Activated T-helper 1 cell treated with anti-CD3 and anti-CD28 coated beads, Interleukin-2, amount 50 U/mL, for 16 hours (primary cell): ENCODE results near the gene RORB.

ENCODE experiments used
- DNase-seq, 2 donors: peaks; one replicate each; pipeline ENCODE4 v3.0.0-alpha.2; 2020; ENCODE audit warnings: low read depth in 1 of 2, low spot score in 1 of 2

The RORB gene

DNA sequence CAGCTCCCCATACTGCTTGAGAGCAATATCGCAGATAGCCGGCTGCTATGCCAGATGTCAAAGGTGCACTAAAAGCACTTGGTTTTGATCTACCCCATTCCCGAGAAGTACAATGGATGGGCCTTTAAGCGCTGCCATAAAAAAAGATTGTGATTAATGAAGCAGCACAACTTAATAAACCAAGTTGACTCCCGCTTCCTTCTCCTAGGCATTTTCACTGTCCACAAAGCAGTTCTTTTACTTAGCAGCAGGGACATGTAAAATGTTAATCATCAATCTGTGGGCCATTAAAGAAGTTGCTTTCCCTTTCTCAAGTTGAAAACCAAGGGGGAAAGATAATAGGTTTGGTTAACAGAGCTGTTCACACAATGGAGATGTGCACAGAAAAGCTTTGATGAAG lies 214.2 kb downstream of the RORB start:
- DNase-seq: no peak

- DNase-seq: no peak
Observed at GRCh38 chr9:74718709-74719108, 221.6 kb downstream of the RORB start.

- DNase-seq: no peak
Observed at GRCh38 chr9:74719306-74719705, 222.2 kb downstream of the RORB start.

DNA sequence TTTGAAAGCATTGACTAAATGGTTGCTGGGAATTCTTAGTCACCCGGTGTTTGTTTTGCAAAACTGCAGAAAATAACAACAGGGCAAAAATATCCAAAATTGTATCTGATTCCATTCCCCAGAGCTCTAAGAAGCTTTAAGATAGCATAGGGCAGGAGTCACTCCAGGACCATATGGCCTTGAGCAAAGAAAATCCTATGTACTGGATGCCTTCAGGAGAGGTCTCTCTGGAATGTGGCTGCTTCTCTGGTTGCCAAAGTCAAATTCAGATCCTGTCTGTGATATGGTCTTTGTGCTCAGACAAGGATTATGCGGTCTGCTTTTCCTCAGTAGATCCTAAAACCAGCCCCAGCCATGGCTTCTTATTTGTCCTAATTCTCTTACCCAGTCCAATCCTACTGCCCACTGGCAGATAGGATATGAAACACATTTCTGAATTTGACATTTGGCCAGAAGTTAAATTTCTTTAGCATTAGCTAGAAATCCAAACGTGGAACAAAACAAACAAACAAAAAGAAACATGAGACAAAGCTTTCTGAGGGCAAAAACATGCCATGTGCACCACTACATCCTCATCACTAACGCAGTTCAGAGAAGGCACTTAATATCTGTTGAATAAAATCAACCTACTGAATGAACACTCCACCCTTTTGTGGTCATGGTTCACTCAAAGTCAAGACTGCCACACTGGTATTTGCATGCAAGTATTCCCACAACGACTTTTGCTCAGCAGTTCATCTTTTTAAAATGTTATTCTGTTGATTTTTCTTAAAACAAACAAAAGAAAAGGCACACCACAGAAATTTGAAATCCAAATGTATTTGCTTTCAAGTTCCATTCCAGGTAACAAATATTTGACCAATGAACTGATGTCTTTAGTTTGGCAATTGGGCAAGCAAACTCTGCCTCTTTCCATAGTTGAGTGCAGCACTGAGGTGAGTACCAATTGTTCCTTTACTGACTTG lies 224.8 kb downstream of the RORB start:
- no peak for DNase-seq

- no peak for DNase-seq
Observed at GRCh38 chr9:74724317-74724716, 227.2 kb downstream of the RORB start.

- DNase-seq: no peak
Observed at GRCh38 chr9:74726581-74726980, 229.4 kb downstream of the RORB start.

DNA sequence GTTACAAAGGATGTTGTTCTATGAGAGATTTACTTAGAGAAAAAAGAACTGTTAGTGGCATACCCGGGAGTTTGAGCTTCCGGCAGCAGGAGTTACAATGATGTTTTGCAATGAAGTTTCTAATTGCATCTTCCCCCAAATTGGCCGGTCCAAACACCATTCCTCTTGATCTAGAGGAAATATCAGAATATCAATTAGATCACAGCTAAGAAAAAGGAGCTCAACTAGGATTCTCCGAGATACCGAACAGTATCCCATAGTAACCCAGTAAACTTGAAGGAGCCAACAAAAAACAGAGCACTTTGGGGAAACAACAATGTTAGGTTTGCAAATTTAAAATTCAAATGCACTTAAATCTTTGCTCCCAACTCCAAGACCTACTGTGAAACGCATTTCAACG lies 231.0 kb downstream of the RORB start:
- no peak for DNase-seq

DNA sequence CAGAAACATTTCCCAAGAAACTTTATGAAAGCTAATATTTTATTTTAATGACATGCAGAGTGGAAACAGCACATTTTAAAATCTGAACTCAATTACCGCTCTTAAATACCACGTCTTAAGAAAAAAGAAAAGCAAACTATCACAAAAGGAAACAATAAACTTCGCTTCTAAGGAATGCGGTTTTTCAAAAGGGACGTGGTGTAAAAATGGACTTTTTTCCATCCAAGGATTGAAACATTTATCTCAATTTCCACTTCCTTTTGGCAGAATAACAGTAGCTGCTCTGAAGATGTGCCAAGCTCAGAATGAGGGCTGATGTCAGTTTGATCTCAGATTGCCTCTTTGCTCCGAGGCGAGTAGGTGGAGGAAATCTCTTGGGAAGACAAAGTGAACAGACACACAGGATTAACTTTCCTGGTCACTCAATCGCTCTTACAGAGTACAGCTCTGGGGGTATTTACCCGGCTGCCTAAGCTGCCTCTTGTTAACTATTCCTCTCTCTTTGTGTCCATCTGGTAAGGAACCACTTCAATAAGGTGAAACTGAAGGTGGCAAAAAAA lies 232.1 kb downstream of the RORB start:
- no peak for DNase-seq

GRCh38 chr9:74735761-74736160 lies 238.6 kb downstream of the RORB start:
- no peak for DNase-seq

DNA sequence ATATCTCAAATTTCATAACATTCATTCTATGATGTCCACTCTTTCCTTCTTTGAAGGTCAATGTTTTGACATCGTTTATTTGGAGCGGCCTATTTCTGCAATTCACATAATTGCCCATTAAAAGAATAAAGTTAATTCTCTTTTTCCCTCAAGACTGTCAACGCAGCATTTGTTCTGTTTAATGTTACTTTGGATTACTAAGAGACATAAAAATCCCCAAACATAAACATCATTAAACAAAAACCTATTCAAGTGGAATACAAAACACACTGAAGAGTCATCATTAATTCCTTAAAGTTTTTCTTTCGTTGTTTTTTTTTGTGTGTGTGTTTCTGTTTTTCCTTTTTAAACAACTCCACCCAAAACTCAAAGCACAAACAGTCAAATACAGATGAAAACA lies 239.5 kb downstream of the RORB start:
- no peak for DNase-seq

DNA sequence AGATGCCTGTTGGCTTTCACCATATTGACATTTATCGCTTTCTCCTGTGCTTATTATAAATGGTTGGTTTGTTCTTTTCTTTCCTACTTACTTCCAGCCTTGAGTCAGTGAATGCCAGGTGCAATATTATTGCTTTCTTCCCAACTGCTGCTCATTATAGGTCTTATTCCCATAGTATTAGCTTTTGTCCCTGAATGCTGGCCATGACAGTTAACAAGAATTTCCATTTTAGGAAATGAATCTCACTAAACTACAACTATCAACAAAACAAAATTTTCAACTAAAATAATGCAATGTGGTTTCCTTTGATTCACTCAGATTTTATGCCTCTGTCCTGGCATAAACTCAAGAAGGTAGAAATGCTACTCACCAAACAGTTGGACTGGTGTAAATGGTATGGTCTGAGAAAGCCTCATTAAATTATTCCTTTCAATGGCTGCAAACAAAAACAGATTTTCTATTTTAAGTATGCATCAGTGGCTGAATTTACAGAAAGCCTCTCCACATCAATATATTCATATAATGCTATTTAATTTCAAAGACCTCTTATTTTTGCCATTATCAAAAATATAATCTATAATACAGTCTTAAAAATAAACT lies 245.2 kb downstream of the RORB start:
- DNase-seq: no peak
